SU-DHL-6 (cell line): ENCODE results near the gene VTI1A.

ENCODE experiments used
- EZH2phosphoT487 ChIP-seq: fragments of 200-600 bp; sonication (generic), shearing (Covaris generic); conservative IDR thresholded peaks from 2 replicates; pipeline ENCODE4 v1.6.1; 2018; ENCODE audit warnings: mild to moderate bottlenecking, antibody characterized with exemption, low read length, moderate library complexity, mixed read lengths
- TF ChIP-seq, protein P1 (sequence below): fragments of 200-600 bp; sonication (generic); IDR thresholded peaks from one replicate; pipeline ENCODE4 v1.5.1; 2017; ENCODE audit warnings: antibody characterized with exemption, mild to moderate bottlenecking, low read length, moderate library complexity; ENCODE audit not compliant: insufficient read depth, poor library complexity, severe bottlenecking

GRCh38 chr10:112618814-112619213, 171.8 kb downstream of the VTI1A start:
- TF ChIP-seq, protein P1, sequence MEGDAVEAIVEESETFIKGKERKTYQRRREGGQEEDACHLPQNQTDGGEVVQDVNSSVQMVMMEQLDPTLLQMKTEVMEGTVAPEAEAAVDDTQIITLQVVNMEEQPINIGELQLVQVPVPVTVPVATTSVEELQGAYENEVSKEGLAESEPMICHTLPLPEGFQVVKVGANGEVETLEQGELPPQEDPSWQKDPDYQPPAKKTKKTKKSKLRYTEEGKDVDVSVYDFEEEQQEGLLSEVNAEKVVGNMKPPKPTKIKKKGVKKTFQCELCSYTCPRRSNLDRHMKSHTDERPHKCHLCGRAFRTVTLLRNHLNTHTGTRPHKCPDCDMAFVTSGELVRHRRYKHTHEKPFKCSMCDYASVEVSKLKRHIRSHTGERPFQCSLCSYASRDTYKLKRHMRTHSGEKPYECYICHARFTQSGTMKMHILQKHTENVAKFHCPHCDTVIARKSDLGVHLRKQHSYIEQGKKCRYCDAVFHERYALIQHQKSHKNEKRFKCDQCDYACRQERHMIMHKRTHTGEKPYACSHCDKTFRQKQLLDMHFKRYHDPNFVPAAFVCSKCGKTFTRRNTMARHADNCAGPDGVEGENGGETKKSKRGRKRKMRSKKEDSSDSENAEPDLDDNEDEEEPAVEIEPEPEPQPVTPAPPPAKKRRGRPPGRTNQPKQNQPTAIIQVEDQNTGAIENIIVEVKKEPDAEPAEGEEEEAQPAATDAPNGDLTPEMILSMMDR, result no peak
- no peak for TF ChIP-seq EZH2phosphoT487
